ENCODE measurements around the gene CCDC74A.
"Not testable (repeated sequence)": the region's sequence is repeated elsewhere in the genome, so short reads cannot be mapped to it uniquely, and the experiment has no call there.

CCDC74A gene

DNA sequence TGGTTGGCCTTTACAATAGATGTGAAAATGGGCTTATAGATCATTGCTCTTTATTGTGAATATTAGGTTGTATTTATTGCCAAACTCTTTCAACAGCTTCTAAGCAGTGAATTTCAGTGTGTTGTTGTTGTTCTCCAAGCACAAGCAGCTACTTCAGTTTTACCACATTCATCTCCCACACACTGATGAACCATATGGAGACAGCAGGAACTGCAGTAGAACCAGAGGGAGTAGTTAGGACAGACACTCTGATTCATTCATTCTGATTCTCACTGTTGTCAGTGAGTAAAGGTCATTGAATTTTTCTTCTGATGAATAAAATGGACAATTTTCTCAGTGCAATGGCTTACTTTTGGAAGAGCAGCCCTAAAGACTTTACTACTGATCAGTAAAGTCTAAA lies 40.2 kb downstream of the CCDC74A start:
- no peak overlapping the region for H3K27ac ChIP-seq (ENCODE audit: low read depth in 2 of 2, low read length in 2 of 2)
- H3K4me3 ChIP-seq (ENCODE audit: low read length in 2 of 2): no peak overlapping the region
- H3K36me3 ChIP-seq (ENCODE audit: control insufficient read depth in 2 of 2, insufficient read depth in 2 of 2, low read length in 2 of 2): no peaks in the 10 kb centered on the region
- H3K9ac ChIP-seq (ENCODE audit: low read depth in 1 of 2, low read length in 2 of 2): no peak overlapping the region
- no peaks in the 10 kb centered on the region for H3K4me1 ChIP-seq (ENCODE audit: control insufficient read depth in 2 of 2, insufficient read depth in 2 of 2, low read length in 2 of 2)
- no peaks in the 10 kb centered on the region for H3K9me3 ChIP-seq (ENCODE audit: control insufficient read depth in 2 of 2, low read length in 2 of 2)
- peaks cover 0 to 3% of the 10 kb centered on the region in 2 donors for H3K27me3 ChIP-seq (ENCODE audit: control insufficient read depth in 2 of 2, insufficient read depth in 2 of 2, low read length in 2 of 2)

DNA sequence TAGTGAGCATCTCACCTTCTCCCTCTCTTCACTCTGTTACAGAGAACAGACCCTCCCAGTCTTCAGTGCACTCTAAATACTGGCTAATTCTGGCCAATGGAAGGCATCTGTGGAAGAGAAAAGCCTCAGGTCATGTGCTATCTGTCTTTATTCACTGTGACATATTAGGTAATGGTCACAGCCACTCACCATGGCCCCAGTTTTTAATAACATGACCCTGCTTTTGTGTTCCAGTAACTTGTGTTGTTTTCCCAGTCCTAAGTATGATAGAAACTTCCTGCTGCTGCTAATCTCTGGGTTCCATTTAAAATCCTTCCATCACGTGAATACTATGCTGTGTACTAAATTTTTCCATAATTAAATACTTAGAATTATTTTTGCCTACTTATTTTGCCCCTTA lies 40.7 kb downstream of the CCDC74A start:
- not testable (repeated sequence) for H3K36me3 ChIP-seq (ENCODE audit: control insufficient read depth in 2 of 2, insufficient read depth in 2 of 2, low read length in 2 of 2); H3K27me3 ChIP-seq (ENCODE audit: control insufficient read depth in 2 of 2, insufficient read depth in 2 of 2, low read length in 2 of 2); H3K9ac ChIP-seq (ENCODE audit: low read depth in 1 of 2, low read length in 2 of 2); H3K27ac ChIP-seq (ENCODE audit: low read depth in 2 of 2, low read length in 2 of 2); H3K4me3 ChIP-seq (ENCODE audit: low read length in 2 of 2); H3K9me3 ChIP-seq (ENCODE audit: control insufficient read depth in 2 of 2, low read length in 2 of 2); H3K4me1 ChIP-seq (ENCODE audit: control insufficient read depth in 2 of 2, insufficient read depth in 2 of 2, low read length in 2 of 2)

- no peak overlapping the region for H3K9ac ChIP-seq (ENCODE audit: low read depth in 1 of 2, low read length in 2 of 2)
- no peaks in the 10 kb centered on the region for H3K36me3 ChIP-seq (ENCODE audit: control insufficient read depth in 2 of 2, insufficient read depth in 2 of 2, low read length in 2 of 2)
- no peak overlapping the region for H3K4me3 ChIP-seq (ENCODE audit: low read length in 2 of 2)
- H3K4me1 ChIP-seq (ENCODE audit: control insufficient read depth in 2 of 2, insufficient read depth in 2 of 2, low read length in 2 of 2): no peaks in the 10 kb centered on the region
- H3K27ac ChIP-seq (ENCODE audit: low read depth in 2 of 2, low read length in 2 of 2): no peak overlapping the region
- no peaks in the 10 kb centered on the region for H3K9me3 ChIP-seq (ENCODE audit: control insufficient read depth in 2 of 2, low read length in 2 of 2)
- H3K27me3 ChIP-seq (ENCODE audit: control insufficient read depth in 2 of 2, insufficient read depth in 2 of 2, low read length in 2 of 2): no peaks in the 10 kb centered on the region
Measured at GRCh38 chr2:131572175-131572574, 44.5 kb downstream of the CCDC74A start.

DNA sequence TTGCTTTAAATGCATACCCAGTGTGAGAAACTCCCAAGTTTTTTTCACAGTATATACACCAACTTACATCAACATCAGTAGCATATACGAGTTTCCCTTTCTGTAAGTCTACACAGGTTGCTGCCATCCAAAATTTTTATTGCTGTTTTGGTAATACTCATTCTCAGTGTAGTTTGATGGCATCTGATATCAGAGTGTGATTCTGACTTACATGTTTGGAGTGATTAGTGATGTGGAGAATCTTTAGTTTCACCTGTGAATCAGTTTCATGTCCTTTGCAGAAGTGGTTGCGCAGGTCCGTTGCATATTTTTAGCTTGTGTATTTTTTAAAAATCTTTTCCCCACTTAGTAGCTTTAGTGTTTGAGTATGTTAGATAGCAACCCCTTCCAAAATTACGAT lies 50.1 kb downstream of the CCDC74A start:
- Histone ChIP-seq H3K27me3 (ENCODE audit: control insufficient read depth in 2 of 2, insufficient read depth in 2 of 2, low read length in 2 of 2) (no peaks in the 10 kb centered on the region), H3K9ac (ENCODE audit: low read depth in 1 of 2, low read length in 2 of 2) (no peak overlapping the region), H3K27ac (ENCODE audit: low read depth in 2 of 2, low read length in 2 of 2) (no peak overlapping the region), H3K9me3 (ENCODE audit: control insufficient read depth in 2 of 2, low read length in 2 of 2) (no peaks in the 10 kb centered on the region), H3K4me3 (ENCODE audit: low read length in 2 of 2) (no peak overlapping the region), H3K36me3 (ENCODE audit: control insufficient read depth in 2 of 2, insufficient read depth in 2 of 2, low read length in 2 of 2) (no peaks in the 10 kb centered on the region), H3K4me1 (ENCODE audit: control insufficient read depth in 2 of 2, insufficient read depth in 2 of 2, low read length in 2 of 2) (no peaks in the 10 kb centered on the region)

DNA sequence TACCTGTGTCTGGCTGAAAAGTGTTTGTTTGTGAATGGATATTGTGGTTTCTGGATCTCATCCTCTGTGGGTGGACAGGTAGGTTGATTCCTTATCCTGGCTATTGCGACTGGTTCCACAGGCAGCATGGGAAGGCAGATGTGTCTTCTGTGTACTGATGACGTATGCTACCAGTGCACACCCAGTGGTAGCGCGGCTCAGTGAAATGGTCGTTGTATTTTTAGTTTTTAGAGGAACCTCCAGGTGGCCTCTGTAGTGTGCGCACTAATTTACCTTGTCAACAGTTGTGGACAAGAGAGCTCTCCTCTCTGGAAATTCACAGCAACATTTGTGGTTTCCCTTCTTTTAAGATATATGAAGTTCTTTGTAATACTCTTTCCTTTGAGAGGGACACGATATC lies 52.5 kb downstream of the CCDC74A start:
- no peak overlapping the region for H3K4me3 ChIP-seq (ENCODE audit: low read length in 2 of 2)
- no peaks in the 10 kb centered on the region for H3K27me3 ChIP-seq (ENCODE audit: control insufficient read depth in 2 of 2, insufficient read depth in 2 of 2, low read length in 2 of 2)
- no peaks in the 10 kb centered on the region for H3K36me3 ChIP-seq (ENCODE audit: control insufficient read depth in 2 of 2, insufficient read depth in 2 of 2, low read length in 2 of 2)
- H3K9ac ChIP-seq (ENCODE audit: low read depth in 1 of 2, low read length in 2 of 2): no peak overlapping the region
- H3K9me3 ChIP-seq (ENCODE audit: control insufficient read depth in 2 of 2, low read length in 2 of 2): no peaks in the 10 kb centered on the region
- no peak overlapping the region for H3K27ac ChIP-seq (ENCODE audit: low read depth in 2 of 2, low read length in 2 of 2)
- no peaks in the 10 kb centered on the region for H3K4me1 ChIP-seq (ENCODE audit: control insufficient read depth in 2 of 2, insufficient read depth in 2 of 2, low read length in 2 of 2)

Data from mucosa of rectum (tissue), 2 donors.